ENCODE results near the gene RAD51D.

RAD51D gene

GRCh38 chr17:35119370-35120165 is at the start of gene RAD51D:
Gene RAD51D (minus strand): TSS chr17:35119860. CDS start chr17:35119613, 247 bp downstream.
- Histone ChIP-seq H3K36me3 (ENCODE audit: control insufficient read depth, insufficient read depth, low read length) (no peaks in the 10 kb centered on the region), H3K27ac (ENCODE audit: low read length) (no peak within 1 kb of the TSS), H3K27me3 (ENCODE audit: control insufficient read depth, insufficient read depth, low read length) (peaks cover 2% of the 10 kb centered on the region; the same call in 1 of the 2 replicates), H3K9me3 (ENCODE audit: control insufficient read depth, insufficient read depth, low read length) (no peaks in the 10 kb centered on the region), H3K4me1 (ENCODE audit: control insufficient read depth, insufficient read depth, low read length) (no peaks in the 10 kb centered on the region), H3K4me3 (ENCODE audit: low read length) (peak within 1 kb of the TSS; percentile 79)
- peak; percentile 60 for DNase-seq (ENCODE audit: low read depth, low spot score)
- no CpG with 5 or more reads among the region's 72 CpGs for WGBS (ENCODE audit: insufficient coverage, insufficient read length)

DNA sequence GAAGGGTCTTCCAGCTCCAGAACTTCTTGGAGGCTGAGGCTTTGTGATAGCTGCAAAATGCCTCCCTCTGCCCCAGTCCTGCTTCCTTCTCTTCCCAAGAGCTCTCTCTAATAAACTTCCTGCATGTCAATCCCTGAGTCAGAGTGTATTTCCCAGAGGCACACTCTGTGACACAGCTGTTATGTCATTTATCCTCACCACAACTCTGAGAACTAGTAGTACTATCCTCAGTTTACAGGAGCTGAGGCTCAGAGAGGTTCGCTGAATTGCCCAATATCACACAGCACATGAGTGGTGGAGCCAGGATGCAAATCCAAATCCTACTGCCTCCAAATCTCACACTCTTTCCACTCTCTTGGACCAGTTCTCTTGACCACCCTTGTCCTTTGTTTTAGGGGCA is 48.0 kb upstream of the RAD51D start:
- Histone ChIP-seq H3K9me3 (ENCODE audit: control insufficient read depth, insufficient read depth, low read length) (no peaks in the 10 kb centered on the region), H3K27me3 (ENCODE audit: control insufficient read depth, insufficient read depth, low read length) (no peaks in the 10 kb centered on the region), H3K4me1 (ENCODE audit: control insufficient read depth, insufficient read depth, low read length) (no peaks in the 10 kb centered on the region), H3K36me3 (ENCODE audit: control insufficient read depth, insufficient read depth, low read length) (no peaks in the 10 kb centered on the region), H3K27ac (ENCODE audit: low read length) (no peak overlapping the region), H3K4me3 (ENCODE audit: low read length) (no peak overlapping the region)
- no peak for DNase-seq (ENCODE audit: low read depth, low spot score)
- no CpG with 5 or more reads among the region's 1 CpG for WGBS (ENCODE audit: insufficient coverage, insufficient read length)

DNA sequence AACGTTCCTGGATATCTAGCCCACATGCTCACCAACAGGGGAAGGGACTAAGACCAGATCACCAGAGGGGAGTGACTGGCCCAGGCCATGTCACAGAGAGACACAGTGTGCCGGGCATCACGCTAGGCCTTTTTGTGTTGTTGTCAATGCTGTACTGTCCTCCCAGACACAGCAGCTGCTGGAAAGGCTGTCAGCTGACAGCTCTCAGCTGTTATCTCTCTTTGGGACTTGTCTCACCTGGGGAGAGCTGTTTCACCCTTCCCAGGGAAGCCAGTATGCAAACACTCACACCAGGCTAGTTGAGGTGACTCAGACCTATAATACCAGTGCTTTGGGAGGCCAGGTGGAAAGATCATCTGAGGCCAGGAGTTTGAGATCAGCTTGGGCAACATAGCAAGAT is 47.4 kb upstream of the RAD51D start:
- no peaks in the 10 kb centered on the region for H3K36me3 ChIP-seq (ENCODE audit: control insufficient read depth, insufficient read depth, low read length)
- no peak for DNase-seq (ENCODE audit: low read depth, low spot score)
- no peaks in the 10 kb centered on the region for H3K4me1 ChIP-seq (ENCODE audit: control insufficient read depth, insufficient read depth, low read length)
- no peak overlapping the region for H3K4me3 ChIP-seq (ENCODE audit: low read length)
- no CpG with 5 or more reads among the region's 3 CpGs for WGBS (ENCODE audit: insufficient coverage, insufficient read length)
- no peak overlapping the region for H3K27ac ChIP-seq (ENCODE audit: low read length)
- H3K27me3 ChIP-seq (ENCODE audit: control insufficient read depth, insufficient read depth, low read length): no peaks in the 10 kb centered on the region
- H3K9me3 ChIP-seq (ENCODE audit: control insufficient read depth, insufficient read depth, low read length): no peaks in the 10 kb centered on the region

GRCh38 chr17:35166526-35166925 is 46.9 kb upstream of the RAD51D start:
- no peak for DNase-seq (ENCODE audit: low read depth, low spot score)
- H3K9me3 ChIP-seq (ENCODE audit: control insufficient read depth, insufficient read depth, low read length): no peaks in the 10 kb centered on the region
- no peaks in the 10 kb centered on the region for H3K4me1 ChIP-seq (ENCODE audit: control insufficient read depth, insufficient read depth, low read length)
- no CpG with 5 or more reads among the region's 5 CpGs for WGBS (ENCODE audit: insufficient coverage, insufficient read length)
- H3K36me3 ChIP-seq (ENCODE audit: control insufficient read depth, insufficient read depth, low read length): no peaks in the 10 kb centered on the region
- no peak overlapping the region for H3K4me3 ChIP-seq (ENCODE audit: low read length)
- H3K27ac ChIP-seq (ENCODE audit: low read length): no peak overlapping the region
- H3K27me3 ChIP-seq (ENCODE audit: control insufficient read depth, insufficient read depth, low read length): no peaks in the 10 kb centered on the region

GRCh38 chr17:35164716-35165115 is 45.1 kb upstream of the RAD51D start:
- H3K27ac ChIP-seq (ENCODE audit: low read length): no peak overlapping the region
- DNase-seq (ENCODE audit: low read depth, low spot score): no peak
- H3K4me1 ChIP-seq (ENCODE audit: control insufficient read depth, insufficient read depth, low read length): no peaks in the 10 kb centered on the region
- H3K27me3 ChIP-seq (ENCODE audit: control insufficient read depth, insufficient read depth, low read length): no peaks in the 10 kb centered on the region
- no CpG with 5 or more reads among the region's 5 CpGs for WGBS (ENCODE audit: insufficient coverage, insufficient read length)
- H3K4me3 ChIP-seq (ENCODE audit: low read length): no peak overlapping the region
- no peaks in the 10 kb centered on the region for H3K9me3 ChIP-seq (ENCODE audit: control insufficient read depth, insufficient read depth, low read length)
- no peaks in the 10 kb centered on the region for H3K36me3 ChIP-seq (ENCODE audit: control insufficient read depth, insufficient read depth, low read length)

DNA sequence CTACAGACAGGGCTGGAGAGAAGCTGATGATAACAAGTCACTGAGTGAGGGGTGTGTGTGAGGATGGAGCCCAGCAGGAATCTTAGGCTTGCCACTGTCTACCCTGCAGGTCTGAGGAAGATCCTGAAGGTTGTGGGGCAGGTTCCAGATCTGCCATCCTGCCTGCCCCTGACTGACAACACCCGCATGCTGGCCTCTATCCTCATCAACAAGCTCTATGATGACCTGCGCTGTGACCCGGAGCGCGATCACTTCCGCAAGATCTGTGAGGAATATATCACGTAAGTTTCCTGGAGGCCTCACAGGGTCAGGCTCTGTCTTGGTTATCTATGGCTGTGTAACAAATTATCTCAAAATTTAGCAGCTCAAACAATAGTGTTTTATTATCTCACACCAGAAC is 44.2 kb upstream of the RAD51D start:
- no peaks in the 10 kb centered on the region for H3K27me3 ChIP-seq (ENCODE audit: control insufficient read depth, insufficient read depth, low read length)
- H3K36me3 ChIP-seq (ENCODE audit: control insufficient read depth, insufficient read depth, low read length): no peaks in the 10 kb centered on the region
- no peaks in the 10 kb centered on the region for H3K4me1 ChIP-seq (ENCODE audit: control insufficient read depth, insufficient read depth, low read length)
- H3K9me3 ChIP-seq (ENCODE audit: control insufficient read depth, insufficient read depth, low read length): no peaks in the 10 kb centered on the region
- WGBS (ENCODE audit: insufficient coverage, insufficient read length): no CpG with 5 or more reads among the region's 7 CpGs
- no peak overlapping the region for H3K4me3 ChIP-seq (ENCODE audit: low read length)
- DNase-seq (ENCODE audit: low read depth, low spot score): no peak
- no peak overlapping the region for H3K27ac ChIP-seq (ENCODE audit: low read length)

GRCh38 chr17:35162755-35163154 is 43.1 kb upstream of the RAD51D start:
- Histone ChIP-seq H3K27me3 (ENCODE audit: control insufficient read depth, insufficient read depth, low read length) (no peaks in the 10 kb centered on the region), H3K9me3 (ENCODE audit: control insufficient read depth, insufficient read depth, low read length) (no peaks in the 10 kb centered on the region), H3K27ac (ENCODE audit: low read length) (no peak overlapping the region), H3K36me3 (ENCODE audit: control insufficient read depth, insufficient read depth, low read length) (no peaks in the 10 kb centered on the region), H3K4me3 (ENCODE audit: low read length) (no peak overlapping the region), H3K4me1 (ENCODE audit: control insufficient read depth, insufficient read depth, low read length) (no peaks in the 10 kb centered on the region)
- no peak for DNase-seq (ENCODE audit: low read depth, low spot score)
- WGBS (ENCODE audit: insufficient coverage, insufficient read length): no CpG with 5 or more reads among the region's 4 CpGs

GRCh38 chr17:35161281-35161761 is 41.7 kb upstream of the RAD51D start:
- DNase-seq (ENCODE audit: low read depth, low spot score): no peak

DNA sequence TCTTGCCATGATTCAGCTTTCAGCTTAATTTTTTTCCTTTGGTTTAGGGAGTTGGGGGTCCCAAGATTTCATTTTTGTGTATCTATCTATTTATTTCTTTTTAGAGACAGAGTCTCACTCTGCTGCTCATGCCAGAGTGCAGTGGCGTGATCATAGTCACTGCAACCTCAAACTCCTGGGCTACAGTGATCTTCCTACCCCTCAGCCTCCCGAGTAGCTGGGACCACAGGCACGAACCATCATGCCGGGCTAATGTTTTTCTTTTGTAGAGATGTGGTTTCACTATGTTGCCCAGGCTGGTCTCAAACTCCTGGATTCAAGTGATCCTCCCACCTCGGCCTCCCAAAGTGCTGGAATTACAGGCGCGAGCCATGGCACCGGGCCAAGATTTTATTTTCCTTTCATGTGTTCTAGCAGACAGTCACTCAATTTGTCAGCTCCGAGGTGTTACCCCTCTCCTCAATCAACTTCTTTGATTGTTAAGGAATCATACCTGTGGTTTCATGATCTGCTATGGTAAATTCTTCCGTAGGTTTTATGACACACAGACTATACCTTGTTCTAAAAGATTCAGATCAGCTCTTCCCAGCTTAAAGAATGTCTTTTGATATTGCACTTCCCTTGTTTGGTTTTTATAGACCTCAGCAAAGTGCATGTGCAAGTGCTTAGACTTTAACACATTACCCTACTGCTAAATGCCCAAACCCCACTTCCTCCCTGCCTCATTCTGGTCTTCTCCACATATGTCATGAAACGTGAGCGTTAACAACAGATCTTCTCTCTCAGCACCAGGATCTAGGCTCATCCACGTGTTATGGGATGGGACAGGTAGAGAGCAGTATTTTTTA is 40.9 kb upstream of the RAD51D start:
- no CpG with 5 or more reads among the region's 13 CpGs for WGBS (ENCODE audit: insufficient coverage, insufficient read length)
- Histone ChIP-seq H3K36me3 (ENCODE audit: control insufficient read depth, insufficient read depth, low read length) (no peaks in the 10 kb centered on the region), H3K27me3 (ENCODE audit: control insufficient read depth, insufficient read depth, low read length) (no peaks in the 10 kb centered on the region), H3K27ac (ENCODE audit: low read length) (no peak overlapping the region), H3K4me3 (ENCODE audit: low read length) (no peak overlapping the region), H3K4me1 (ENCODE audit: control insufficient read depth, insufficient read depth, low read length) (no peaks in the 10 kb centered on the region), H3K9me3 (ENCODE audit: control insufficient read depth, insufficient read depth, low read length) (no peaks in the 10 kb centered on the region)
- no peak for DNase-seq (ENCODE audit: low read depth, low spot score)

More at GRCh38 chr17:35161281-35161761, 41.7 kb upstream of the RAD51D start:
- Histone ChIP-seq H3K4me1 (ENCODE audit: control insufficient read depth, insufficient read depth, low read length) (no peaks in the 10 kb centered on the region), H3K36me3 (ENCODE audit: control insufficient read depth, insufficient read depth, low read length) (no peaks in the 10 kb centered on the region), H3K4me3 (ENCODE audit: low read length) (no peak overlapping the region), H3K27me3 (ENCODE audit: control insufficient read depth, insufficient read depth, low read length) (no peaks in the 10 kb centered on the region), H3K27ac (ENCODE audit: low read length) (no peak overlapping the region), H3K9me3 (ENCODE audit: control insufficient read depth, insufficient read depth, low read length) (no peaks in the 10 kb centered on the region)
- WGBS (ENCODE audit: insufficient coverage, insufficient read length): no CpG with 5 or more reads among the region's 3 CpGs

GRCh38 chr17:35159940-35160339 is 40.3 kb upstream of the RAD51D start:
- Histone ChIP-seq H3K4me1 (ENCODE audit: control insufficient read depth, insufficient read depth, low read length) (no peaks in the 10 kb centered on the region), H3K27me3 (ENCODE audit: control insufficient read depth, insufficient read depth, low read length) (no peaks in the 10 kb centered on the region), H3K9me3 (ENCODE audit: control insufficient read depth, insufficient read depth, low read length) (no peaks in the 10 kb centered on the region), H3K36me3 (ENCODE audit: control insufficient read depth, insufficient read depth, low read length) (no peaks in the 10 kb centered on the region), H3K4me3 (ENCODE audit: low read length) (no peak overlapping the region), H3K27ac (ENCODE audit: low read length) (no peak overlapping the region)
- DNase-seq (ENCODE audit: low read depth, low spot score): no peak
- WGBS (ENCODE audit: insufficient coverage, insufficient read length): no CpG with 5 or more reads among the region's 2 CpGs
